Vagina (tissue), 2 donors: ENCODE data around the gene STK40.

Experiments used
- POLR2AphosphoS5 ChIP-seq, 2 donors: sonication (generic); formaldehyde crosslinking; IDR thresholded peaks; one replicate each; pipeline ENCODE4 v1.9.0; 2017; ENCODE audit warnings: antibody characterized with exemption in 2 of 2, mild to moderate bottlenecking in 2 of 2, low read depth in 1 of 2; ENCODE audit not compliant: insufficient read depth in 1 of 2
- TF ChIP-seq, protein P1 (sequence below), 3 experiments: fragments of 450-650 bp in 2 of 3; fragments of 200-600 bp in 1 of 3; sonication (generic) in 1 of 3; IDR thresholded peaks; one replicate each; pipeline ENCODE4 v1.5.1; 2017 to 2019; ENCODE audit warnings: antibody characterized with exemption in 3 of 3, mild to moderate bottlenecking in 2 of 3, moderate library complexity in 2 of 3

GRCh38 chr1:36350659-36351226, 35.0 kb downstream of the STK40 start:
- TF ChIP-seq, protein P1, sequence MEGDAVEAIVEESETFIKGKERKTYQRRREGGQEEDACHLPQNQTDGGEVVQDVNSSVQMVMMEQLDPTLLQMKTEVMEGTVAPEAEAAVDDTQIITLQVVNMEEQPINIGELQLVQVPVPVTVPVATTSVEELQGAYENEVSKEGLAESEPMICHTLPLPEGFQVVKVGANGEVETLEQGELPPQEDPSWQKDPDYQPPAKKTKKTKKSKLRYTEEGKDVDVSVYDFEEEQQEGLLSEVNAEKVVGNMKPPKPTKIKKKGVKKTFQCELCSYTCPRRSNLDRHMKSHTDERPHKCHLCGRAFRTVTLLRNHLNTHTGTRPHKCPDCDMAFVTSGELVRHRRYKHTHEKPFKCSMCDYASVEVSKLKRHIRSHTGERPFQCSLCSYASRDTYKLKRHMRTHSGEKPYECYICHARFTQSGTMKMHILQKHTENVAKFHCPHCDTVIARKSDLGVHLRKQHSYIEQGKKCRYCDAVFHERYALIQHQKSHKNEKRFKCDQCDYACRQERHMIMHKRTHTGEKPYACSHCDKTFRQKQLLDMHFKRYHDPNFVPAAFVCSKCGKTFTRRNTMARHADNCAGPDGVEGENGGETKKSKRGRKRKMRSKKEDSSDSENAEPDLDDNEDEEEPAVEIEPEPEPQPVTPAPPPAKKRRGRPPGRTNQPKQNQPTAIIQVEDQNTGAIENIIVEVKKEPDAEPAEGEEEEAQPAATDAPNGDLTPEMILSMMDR (IDR thresholded peaks at IDR 0.05): no peak
- TF ChIP-seq POLR2AphosphoS5 (IDR thresholded peaks at IDR 0.05; ENCODE audit: insufficient read depth in 1 of 2, low read depth in 1 of 2): peak in 1 of 2 donors; percentile 53
